Daoy (cell line): ENCODE data around the gene CCDC144A. TPM values are rescaled to one million over a fixed set of nuclear protein-coding genes. Genes with fewer than 3 reads are reported as not detected.
"Not testable (repeated sequence)": the region's sequence is repeated elsewhere in the genome, so short reads cannot be mapped to it uniquely, and the experiment has no call there.

Experiments used
- DNase-seq: peaks from one replicate; pipeline ENCODE4 v3.0.0-alpha.2; 2015; ENCODE audit warnings: low read depth
- total RNA-seq: library from RNA; depleted of rRNA; stranded (reverse); fragments of >200 nt; shearing (Covaris generic); gene quantifications from 2 replicates; pipeline ENCODE4 v1.2.3, GENCODE V29; 2014; rRNA removed

CCDC144A gene
- 1.3 TPM in 2 replicates for total RNA-seq

GRCh38 chr17:16689731-16690281, at the start of gene CCDC144A:
Gene CCDC144A, plus strand, starts transcription at chr17:16690241. Its CDS starts 160 bp downstream, at chr17:16690401.
- not testable (repeated sequence) for DNase-seq

- DNase-seq = no peak
Observed at GRCh38 chr17:16649585-16649984, 40.5 kb upstream of the CCDC144A start.

GRCh38 chr17:16652252-16652651, 37.8 kb upstream of the CCDC144A start:
- no peak for DNase-seq

- no peak for DNase-seq
Observed at GRCh38 chr17:16652847-16653366, 37.1 kb upstream of the CCDC144A start.

GRCh38 chr17:16653367-16654041, 36.5 kb upstream of the CCDC144A start, which contains the start of gene ZNF624:
Gene ZNF624, minus strand, starts transcription at chr17:16653850.
- DNase-seq = peak; percentile 97

- DNase-seq = no peak
Observed at GRCh38 chr17:16661217-16661616, 28.8 kb upstream of the CCDC144A start.

GRCh38 chr17:16662936-16663335, 27.1 kb upstream of the CCDC144A start:
- DNase-seq = peak; percentile 8

- not testable (repeated sequence) for DNase-seq
Observed at GRCh38 chr17:16666553-16666906, 23.5 kb upstream of the CCDC144A start.

GRCh38 chr17:16666907-16667636, 23.0 kb upstream of the CCDC144A start:
- peak; percentile 47 for DNase-seq

- DNase-seq = no peak
Observed at GRCh38 chr17:16676676-16677268, 13.3 kb upstream of the CCDC144A start.

GRCh38 chr17:16683290-16684138, 6.5 kb upstream of the CCDC144A start:
- not testable (repeated sequence) for DNase-seq

GRCh38 chr17:16686019-16686418, 4.0 kb upstream of the CCDC144A start:
- DNase-seq = peak; percentile 7

- DNase-seq = not testable (repeated sequence)
Observed at GRCh38 chr17:16687151-16687550, 2.9 kb upstream of the CCDC144A start.

- DNase-seq = not testable (repeated sequence)
Observed at GRCh38 chr17:16690447-16690846, 406 bp downstream of the CCDC144A start.

GRCh38 chr17:16697603-16698002, 7.6 kb downstream of the CCDC144A start:
- not testable (repeated sequence) for DNase-seq

- DNase-seq = peak; percentile 4
Observed at GRCh38 chr17:16745492-16746203, 55.6 kb downstream of the CCDC144A start.

GRCh38 chr17:16746571-16746970, 56.5 kb downstream of the CCDC144A start:
- DNase-seq = not testable (repeated sequence)

GRCh38 chr17:16750515-16750914, 60.5 kb downstream of the CCDC144A start:
- not testable (repeated sequence) for DNase-seq

GRCh38 chr17:16751224-16751923, 61.3 kb downstream of the CCDC144A start:
- peak; percentile 13 for DNase-seq

GRCh38 chr17:16751924-16752287, 61.9 kb downstream of the CCDC144A start:
- DNase-seq = not testable (repeated sequence)
